WTC11 (cell line): ENCODE data around the gene ME2. TPM values are rescaled to one million over a fixed set of nuclear protein-coding genes. Genes with fewer than 3 reads are reported as not detected.

Source experiments
- ATAC-seq: fragments of 200-7000 bp; cut with Tn5 transposase; 2 replicates; pipeline ENCODE4 v1.10.0; 2021; ENCODE audit warnings: mild to moderate bottlenecking, moderate library complexity
- CTCF ChIA-PET: fragments of 300-600 bp; sonication (Branson Sonifier 250); formaldehyde crosslinking; loops from one replicate; lab custom pipeline; 2021; ENCODE audit warnings: antibody characterized with exemption; lab: Charles Lee
- POLR2A ChIA-PET: fragments of 350-600 bp; sonication (Branson Sonifier 250); formaldehyde crosslinking; loops from one replicate; lab custom pipeline; 2021; ENCODE audit warnings: antibody characterized with exemption; lab: Charles Lee
- DNase-seq: peaks from one replicate; pipeline ENCODE4 v3.0.0; 2021; ENCODE audit warnings: low spot score
- H3K27ac Mint-ChIP-seq: 2 replicates; pipeline ENCODE4 v1.8.0; 2021; ENCODE audit warnings: mixed read lengths
- H3K27me3 Mint-ChIP-seq: 2 replicates; pipeline ENCODE4 v1.8.0; 2021; ENCODE audit warnings: low read depth, mild to moderate bottlenecking, moderate library complexity, mixed read lengths
- H3K36me3 Mint-ChIP-seq: 2 replicates; pipeline ENCODE4 v1.8.0; 2021; ENCODE audit warnings: mixed read lengths
- H3K4me1 Mint-ChIP-seq: 2 replicates; pipeline ENCODE4 v1.8.0; 2022; ENCODE audit warnings: mixed read lengths
- H3K4me3 Mint-ChIP-seq: 2 replicates; pipeline ENCODE4 v1.8.0; 2021; ENCODE audit warnings: mild to moderate bottlenecking, moderate library complexity, mixed read lengths
- H3K9me3 Mint-ChIP-seq: 2 replicates; pipeline ENCODE4 v1.8.0; 2021; ENCODE audit warnings: mixed read lengths
- AFF4 ChIP-seq: sonication (generic); formaldehyde crosslinking; IDR thresholded peaks from 2 replicates; pipeline ENCODE4 v1.8.1; 2023; ENCODE audit warnings: mild to moderate bottlenecking, missing genetic modification reagents, borderline replicate concordance
- CDX4 ChIP-seq: fragments of 250-450 bp; sonication (Bioruptor Pico); IDR thresholded peaks from 2 replicates; pipeline ENCODE4 v1.9.0; 2021; ENCODE audit warnings: moderate library complexity, mild to moderate bottlenecking, inconsistent platforms, borderline replicate concordance
- E2F4 ChIP-seq: sonication (generic); formaldehyde crosslinking; IDR thresholded peaks from 2 replicates; pipeline ENCODE4 v1.8.1; 2022; ENCODE audit warnings: low read depth, mild to moderate bottlenecking, moderate library complexity, missing genetic modification reagents, borderline replicate concordance
- EMX1 ChIP-seq: fragments of 250-450 bp; sonication (Bioruptor Pico); IDR thresholded peaks from 2 replicates; pipeline ENCODE4 v1.8.0; 2021; ENCODE audit warnings: mild to moderate bottlenecking
- FOXJ3 ChIP-seq: sonication (generic); formaldehyde crosslinking; IDR thresholded peaks from 2 replicates; pipeline ENCODE4 v1.9.0; 2021; ENCODE audit warnings: missing genetic modification reagents, mild to moderate bottlenecking, borderline replicate concordance
- NFATC4 ChIP-seq: fragments of 250-450 bp; sonication (Bioruptor Pico); IDR thresholded peaks from 2 replicates; pipeline ENCODE4 v1.9.0; 2021; ENCODE audit warnings: mild to moderate bottlenecking
- NR1H2 ChIP-seq: sonication (generic); formaldehyde crosslinking; IDR thresholded peaks from 2 replicates; pipeline ENCODE4 v1.9.0; 2021; ENCODE audit warnings: mild to moderate bottlenecking, moderate library complexity, missing genetic modification reagents
- OVOL2 ChIP-seq: fragments of 250-450 bp; sonication (Bioruptor Pico); IDR thresholded peaks from 2 replicates; pipeline ENCODE4 v1.9.0; 2021; ENCODE audit warnings: mild to moderate bottlenecking, borderline replicate concordance
- SOX15 ChIP-seq: fragments of 250-450 bp; sonication (Bioruptor Pico); IDR thresholded peaks from 2 replicates; pipeline ENCODE4 v1.9.0; 2021; ENCODE audit warnings: mild to moderate bottlenecking
- SP1 ChIP-seq: sonication (generic); formaldehyde crosslinking; conservative IDR thresholded peaks from 2 replicates; pipeline ENCODE4 v1.8.1; 2022; ENCODE audit warnings: missing genetic modification reagents
- TCF7 ChIP-seq: sonication (generic); formaldehyde crosslinking; IDR thresholded peaks from 2 replicates; pipeline ENCODE4 v1.8.0; 2022; ENCODE audit warnings: mild to moderate bottlenecking, low read depth, missing genetic modification reagents, moderate library complexity
- ZBTB43 ChIP-seq: sonication (generic); formaldehyde crosslinking; IDR thresholded peaks from 2 replicates; pipeline ENCODE4 v1.8.1; 2023; ENCODE audit warnings: mild to moderate bottlenecking, missing genetic modification reagents
- ZMAT4 ChIP-seq: fragments of 250-450 bp; sonication (Bioruptor Pico); IDR thresholded peaks from 2 replicates; pipeline ENCODE4 v1.9.0; 2021; ENCODE audit warnings: mild to moderate bottlenecking
- ZNF219 ChIP-seq: sonication (generic); formaldehyde crosslinking; IDR thresholded peaks from 2 replicates; pipeline ENCODE4 v1.8.0; 2023; ENCODE audit warnings: missing genetic modification reagents, mild to moderate bottlenecking, borderline replicate concordance
- ZNF281 ChIP-seq: sonication (generic); formaldehyde crosslinking; IDR thresholded peaks from 2 replicates; pipeline ENCODE4 v1.8.0; 2023; ENCODE audit warnings: mild to moderate bottlenecking, missing genetic modification reagents
- total RNA-seq: library from RNA; stranded (reverse); gene quantifications from 3 replicates; pipeline ENCODE4 v1.2.3, GENCODE V29; 2021

ME2 gene
- total RNA-seq, 1 experiment from 2014 or later: 57.0 TPM

- H3K9me3 Mint-ChIP-seq: no peaks in the 10 kb centered on the region
- ChIA-PET CTCF (no interaction called here), POLR2A (no interaction called here)
- TF ChIP-seq NFATC4 (CRISPR knock-in tag): no peak
- no peak for TF ChIP-seq AFF4
- TF ChIP-seq ZMAT4 (CRISPR knock-in tag): no peak
- H3K27ac Mint-ChIP-seq: no peak overlapping the region
- H3K4me1 Mint-ChIP-seq: peaks cover 3% of the 10 kb centered on the region
- H3K4me3 Mint-ChIP-seq: no peak overlapping the region
- no peaks in the 10 kb centered on the region for H3K27me3 Mint-ChIP-seq
- no peaks in the 10 kb centered on the region for H3K36me3 Mint-ChIP-seq
- no peak for DNase-seq
- ATAC-seq: no peak
These were observed 42.4 kb upstream of the ME2 start for GRCh38 chr18:50836521-50836957.

- TF ChIP-seq NR1H2 (CRISPR knock-in tag) (no peak), SP1 (no peak)
- no peaks in the 10 kb centered on the region for H3K9me3 Mint-ChIP-seq
- no peaks in the 10 kb centered on the region for H3K27me3 Mint-ChIP-seq
- ATAC-seq (no peak), DNase-seq (no peak)
- H3K4me1 Mint-ChIP-seq: no peaks in the 10 kb centered on the region
- H3K27ac Mint-ChIP-seq: no peak overlapping the region
- ChIA-PET CTCF (no interaction called here), POLR2A (no interaction called here)
- H3K36me3 Mint-ChIP-seq: no peaks in the 10 kb centered on the region
- no peak overlapping the region for H3K4me3 Mint-ChIP-seq
These were observed 39.6 kb upstream of the ME2 start for GRCh38 chr18:50839341-50839740.

GRCh38 chr18:50839996-50840395 is 38.9 kb upstream of the ME2 start:
- H3K36me3 Mint-ChIP-seq: no peaks in the 10 kb centered on the region
- no peak overlapping the region for H3K4me3 Mint-ChIP-seq
- TF ChIP-seq TCF7 (CRISPR knock-in tag) (no peak), OVOL2 (CRISPR knock-in tag) (no peak), ZBTB43 (no peak), FOXJ3 (CRISPR knock-in tag) (no peak), E2F4 (CRISPR knock-in tag) (no peak), ZNF219 (CRISPR knock-in tag) (no peak), EMX1 (CRISPR knock-in tag) (no peak)
- ATAC-seq: no peak
- ChIA-PET CTCF (no interaction called here), POLR2A (interaction anchor here (0.6 kb wide), 1 partner anchor 11 kb away, joined by 5 read pairs; no protein-coding TSS in a partner anchor)
- no peaks in the 10 kb centered on the region for H3K9me3 Mint-ChIP-seq
- no peak overlapping the region for H3K27ac Mint-ChIP-seq
- DNase-seq: no peak
- H3K4me1 Mint-ChIP-seq: no peaks in the 10 kb centered on the region
- no peaks in the 10 kb centered on the region for H3K27me3 Mint-ChIP-seq

GRCh38 chr18:50842846-50843245 is 36.1 kb upstream of the ME2 start:
- no peaks in the 10 kb centered on the region for H3K9me3 Mint-ChIP-seq
- no peaks in the 10 kb centered on the region for H3K27me3 Mint-ChIP-seq
- no peaks in the 10 kb centered on the region for H3K36me3 Mint-ChIP-seq
- ATAC-seq (no peak), DNase-seq (no peak)
- no peak overlapping the region for H3K4me3 Mint-ChIP-seq
- ChIA-PET CTCF (no interaction called here), POLR2A (no interaction called here)
- no peaks in the 10 kb centered on the region for H3K4me1 Mint-ChIP-seq
- H3K27ac Mint-ChIP-seq: no peak overlapping the region
- TF ChIP-seq AFF4 (no peak), FOXJ3 (CRISPR knock-in tag) (no peak), ZNF281 (no peak), CDX4 (no peak), SOX15 (CRISPR knock-in tag) (no peak)
